HFF-Myc (cell line): ENCODE measurements around the gene ZNF776.

Experiments
- DNase-seq: peaks from one replicate; pipeline ENCODE4 v3.0.0-alpha.2; 2011; ENCODE audit warnings: low read depth; ENCODE audit errors: extremely low read depth
- H3K4me3 ChIP-seq: replicated peaks from 2 replicates; pipeline ENCODE4 v1.5.1; 2011; ENCODE audit warnings: low read depth, mild to moderate bottlenecking, control low read depth, low read length
- TF ChIP-seq, protein P1 (sequence below): IDR thresholded peaks from 2 replicates; pipeline ENCODE4 v1.5.1; 2012; ENCODE audit warnings: mild to moderate bottlenecking, low read depth, low read length, control low read depth; ENCODE audit errors: missing control alignments

The ZNF776 gene

GRCh38 chr19:57746580-57747471 lies at the start of gene ZNF776:
Gene ZNF776 (plus strand): TSS chr19:57746815. CDS start chr19:57747059, 244 bp downstream.
- peak; percentile 87 for DNase-seq
- TF ChIP-seq, protein P1, sequence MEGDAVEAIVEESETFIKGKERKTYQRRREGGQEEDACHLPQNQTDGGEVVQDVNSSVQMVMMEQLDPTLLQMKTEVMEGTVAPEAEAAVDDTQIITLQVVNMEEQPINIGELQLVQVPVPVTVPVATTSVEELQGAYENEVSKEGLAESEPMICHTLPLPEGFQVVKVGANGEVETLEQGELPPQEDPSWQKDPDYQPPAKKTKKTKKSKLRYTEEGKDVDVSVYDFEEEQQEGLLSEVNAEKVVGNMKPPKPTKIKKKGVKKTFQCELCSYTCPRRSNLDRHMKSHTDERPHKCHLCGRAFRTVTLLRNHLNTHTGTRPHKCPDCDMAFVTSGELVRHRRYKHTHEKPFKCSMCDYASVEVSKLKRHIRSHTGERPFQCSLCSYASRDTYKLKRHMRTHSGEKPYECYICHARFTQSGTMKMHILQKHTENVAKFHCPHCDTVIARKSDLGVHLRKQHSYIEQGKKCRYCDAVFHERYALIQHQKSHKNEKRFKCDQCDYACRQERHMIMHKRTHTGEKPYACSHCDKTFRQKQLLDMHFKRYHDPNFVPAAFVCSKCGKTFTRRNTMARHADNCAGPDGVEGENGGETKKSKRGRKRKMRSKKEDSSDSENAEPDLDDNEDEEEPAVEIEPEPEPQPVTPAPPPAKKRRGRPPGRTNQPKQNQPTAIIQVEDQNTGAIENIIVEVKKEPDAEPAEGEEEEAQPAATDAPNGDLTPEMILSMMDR: no peak
- H3K4me3 ChIP-seq: peak within 1 kb of the TSS; percentile 60

DNA sequence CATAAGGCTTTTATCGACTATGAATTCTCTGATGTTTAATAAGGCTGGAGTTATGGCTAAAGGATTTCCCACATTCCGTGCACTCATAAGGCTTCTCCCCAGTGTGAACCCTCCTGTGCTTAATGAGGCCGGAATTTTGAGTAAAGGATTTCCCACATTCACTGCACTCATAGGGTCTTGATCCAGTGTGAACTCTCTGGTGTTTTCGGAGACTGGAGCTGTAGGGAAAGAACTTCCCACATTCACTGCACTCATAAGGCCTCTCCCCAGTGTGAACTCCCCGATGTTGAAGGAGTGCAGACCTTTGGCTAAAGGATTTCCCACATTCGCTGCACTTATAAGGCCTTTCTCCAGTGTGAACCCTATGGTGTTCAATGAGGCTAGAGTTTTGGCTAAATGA lies 45.0 kb upstream of the ZNF776 start:
- DNase-seq: no peak
- H3K4me3 ChIP-seq: no peak overlapping the region
- TF ChIP-seq, protein P1: no peak

DNA sequence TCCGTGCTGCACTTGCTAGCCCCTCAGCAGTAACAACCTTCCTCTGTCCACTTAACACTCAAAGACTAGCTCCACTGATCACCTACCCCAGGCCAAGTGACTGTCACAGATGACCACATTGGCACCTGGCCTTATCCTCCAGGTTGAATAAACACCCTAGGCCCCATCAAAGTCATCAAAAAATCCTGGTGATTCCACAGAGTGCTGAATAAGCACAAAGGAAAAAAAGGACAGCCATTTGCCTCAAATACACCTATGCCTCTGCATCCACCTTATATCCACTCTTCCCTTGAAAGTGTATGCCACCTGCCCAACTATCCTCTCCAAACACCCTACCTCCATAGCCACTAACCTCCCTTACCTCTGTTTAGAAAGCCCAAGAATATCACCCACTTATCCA lies 40.3 kb upstream of the ZNF776 start:
- TF ChIP-seq, protein P1: no peak

DNA sequence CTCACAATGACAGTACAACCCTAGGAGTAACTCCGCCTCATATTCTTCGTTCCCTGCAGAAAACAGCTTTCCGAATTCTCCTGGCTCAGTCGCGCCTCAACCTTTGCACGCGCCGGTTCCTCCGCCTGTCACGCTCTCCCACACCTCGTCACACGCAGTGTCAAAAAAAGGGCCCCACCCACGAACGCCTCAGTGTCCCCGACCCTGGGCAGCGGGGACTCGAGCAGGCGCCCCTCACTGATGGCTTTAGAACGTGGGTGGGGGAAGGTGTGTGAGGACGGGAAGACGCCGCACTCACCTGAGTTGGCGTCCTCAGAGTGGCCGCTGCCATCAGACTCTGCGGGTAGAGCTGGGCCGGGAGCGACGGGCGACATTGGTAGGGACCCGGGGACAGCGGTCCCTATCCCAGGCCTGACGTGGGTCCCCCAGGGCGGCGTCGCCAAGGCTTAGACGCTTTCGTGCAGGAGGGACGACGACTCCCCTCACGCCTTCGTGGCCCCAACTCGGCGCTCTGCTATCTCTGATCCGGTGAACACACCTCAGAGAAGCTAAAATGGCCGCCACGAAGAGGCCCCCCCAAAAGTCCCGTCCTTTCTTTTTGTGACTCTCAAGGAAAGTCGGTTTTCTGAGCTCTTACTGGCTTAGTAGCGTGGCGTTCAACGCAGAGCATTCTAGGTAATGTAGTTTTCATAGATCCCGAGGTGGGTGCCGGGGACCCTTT lies 37.8 kb upstream of the ZNF776 start, which contains the start of gene ZNF154:
Gene ZNF154, minus strand, starts transcription at position 564 of the 721 bp plus-strand sequence. Its CDS starts 233 bp downstream, at position 331.
- DNase-seq: peak; percentile 33
- peak within 1 kb of the TSS; percentile 64 for H3K4me3 ChIP-seq
- TF ChIP-seq, protein P1: no peak

More for the DNA sequence above, 40.3 kb upstream of the ZNF776 start:
- DNase-seq: no peak
- H3K4me3 ChIP-seq: no peak overlapping the region

- TF ChIP-seq, protein P1: no peak
- DNase-seq: no peak
- peak overlapping the region; percentile 64 for H3K4me3 ChIP-seq
Measured at GRCh38 chr19:57709616-57710015, 37.0 kb upstream of the ZNF776 start.

DNA sequence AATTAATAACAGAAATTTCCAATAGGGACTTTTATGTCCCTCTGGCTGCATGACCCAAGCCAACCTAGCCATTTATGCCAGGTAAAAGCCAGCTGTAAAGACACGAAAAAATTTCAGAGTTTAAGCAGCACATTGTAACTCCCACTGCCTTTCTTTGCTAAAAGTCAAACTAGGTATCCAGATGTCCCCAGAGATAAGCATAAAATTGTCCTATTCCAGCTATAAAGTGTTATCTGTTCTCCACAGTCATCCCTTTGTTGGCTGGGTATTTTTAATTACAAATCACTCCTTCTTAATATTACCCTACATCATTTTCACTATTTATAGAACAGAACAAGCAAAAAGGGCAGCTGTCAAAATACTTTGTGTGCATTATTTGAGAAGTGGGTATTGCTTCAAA lies 34.4 kb upstream of the ZNF776 start:
- TF ChIP-seq, protein P1: no peak
- DNase-seq: no peak
- no peak overlapping the region for H3K4me3 ChIP-seq
